Measurements from ENCODE around the gene KAZN.

The KAZN gene

GRCh38 chr1:14946011-14946359, 347.5 kb downstream of the KAZN start:
- no peak for DNase-seq (ENCODE audit: extremely low read depth, insufficient read length)
- Histone ChIP-seq H3K4me3 (replicated peaks; ENCODE audit: low read depth, low read length) (no peak overlapping the region), H3K36me3 (ENCODE audit: control insufficient read depth, insufficient read depth, low read length) (no peaks in the 10 kb centered on the region), H3K27me3 (replicated peaks; ENCODE audit: control insufficient read depth, insufficient read depth, low read length) (peaks cover 1% of the 10 kb centered on the region)
- TF ChIP-seq CTCF (IDR thresholded peaks at IDR 0.05; ENCODE audit: insufficient read depth, low read length, poor library complexity, severe bottlenecking) = no peak

GRCh38 chr1:14946684-14947238, 348.3 kb downstream of the KAZN start:
- H3K36me3 ChIP-seq (ENCODE audit: control insufficient read depth, insufficient read depth, low read length) = no peaks in the 10 kb centered on the region
- no peak for TF ChIP-seq CTCF (IDR thresholded peaks at IDR 0.05; ENCODE audit: insufficient read depth, low read length, poor library complexity, severe bottlenecking)
- no peak for DNase-seq (ENCODE audit: extremely low read depth, insufficient read length)
- H3K4me3 ChIP-seq (replicated peaks; ENCODE audit: low read depth, low read length) = no peak overlapping the region
- peaks cover 1% of the 10 kb centered on the region for H3K27me3 ChIP-seq (replicated peaks; ENCODE audit: control insufficient read depth, insufficient read depth, low read length)

GRCh38 chr1:14947421-14947820, 348.9 kb downstream of the KAZN start:
- no peak for TF ChIP-seq CTCF (IDR thresholded peaks at IDR 0.05; ENCODE audit: insufficient read depth, low read length, poor library complexity, severe bottlenecking)
- no peaks in the 10 kb centered on the region for H3K36me3 ChIP-seq (ENCODE audit: control insufficient read depth, insufficient read depth, low read length)
- H3K4me3 ChIP-seq (replicated peaks; ENCODE audit: low read depth, low read length) = no peak overlapping the region
- H3K27me3 ChIP-seq (replicated peaks; ENCODE audit: control insufficient read depth, insufficient read depth, low read length) = peaks cover 1% of the 10 kb centered on the region
- no peak for DNase-seq (ENCODE audit: extremely low read depth, insufficient read length)

- TF ChIP-seq CTCF (IDR thresholded peaks at IDR 0.05; ENCODE audit: insufficient read depth, low read length, poor library complexity, severe bottlenecking) = no peak
- H3K27me3 ChIP-seq (replicated peaks; ENCODE audit: control insufficient read depth, insufficient read depth, low read length) = no peaks in the 10 kb centered on the region
- H3K36me3 ChIP-seq (ENCODE audit: control insufficient read depth, insufficient read depth, low read length) = no peaks in the 10 kb centered on the region
- no peak for DNase-seq (ENCODE audit: extremely low read depth, insufficient read length)
- no peak overlapping the region for H3K4me3 ChIP-seq (replicated peaks; ENCODE audit: low read depth, low read length)
Observed at GRCh38 chr1:14948112-14948652, 349.7 kb downstream of the KAZN start.

GRCh38 chr1:14949270-14949835, 350.9 kb downstream of the KAZN start:
- Histone ChIP-seq H3K4me3 (replicated peaks; ENCODE audit: low read depth, low read length) (no peak overlapping the region), H3K36me3 (ENCODE audit: control insufficient read depth, insufficient read depth, low read length) (no peaks in the 10 kb centered on the region), H3K27me3 (replicated peaks; ENCODE audit: control insufficient read depth, insufficient read depth, low read length) (no peaks in the 10 kb centered on the region)
- no peak for TF ChIP-seq CTCF (IDR thresholded peaks at IDR 0.05; ENCODE audit: insufficient read depth, low read length, poor library complexity, severe bottlenecking)
- DNase-seq (ENCODE audit: extremely low read depth, insufficient read length) = no peak
